ENCODE data around the gene CHSY3.

The CHSY3 gene

DNA sequence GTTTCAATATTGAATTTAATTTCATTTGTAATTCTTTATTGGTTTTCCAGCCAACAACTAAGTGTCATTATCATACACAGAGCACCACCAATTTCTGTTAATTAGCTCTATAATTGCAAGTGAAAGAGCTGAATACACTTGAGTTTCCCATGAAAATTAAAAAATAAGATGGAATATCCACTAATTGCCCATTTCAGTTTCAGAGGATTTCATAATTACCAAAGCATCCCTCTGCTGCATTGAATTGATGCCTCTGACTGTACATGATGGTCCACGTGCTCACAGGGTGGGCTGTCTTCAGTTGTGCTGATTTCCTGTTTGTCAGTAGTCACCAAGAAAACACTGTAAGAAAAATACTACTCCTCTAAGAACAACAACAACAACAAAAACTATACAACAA, 163.8 kb downstream of the CHSY3 start:
- TF ChIP-seq, protein P1, sequence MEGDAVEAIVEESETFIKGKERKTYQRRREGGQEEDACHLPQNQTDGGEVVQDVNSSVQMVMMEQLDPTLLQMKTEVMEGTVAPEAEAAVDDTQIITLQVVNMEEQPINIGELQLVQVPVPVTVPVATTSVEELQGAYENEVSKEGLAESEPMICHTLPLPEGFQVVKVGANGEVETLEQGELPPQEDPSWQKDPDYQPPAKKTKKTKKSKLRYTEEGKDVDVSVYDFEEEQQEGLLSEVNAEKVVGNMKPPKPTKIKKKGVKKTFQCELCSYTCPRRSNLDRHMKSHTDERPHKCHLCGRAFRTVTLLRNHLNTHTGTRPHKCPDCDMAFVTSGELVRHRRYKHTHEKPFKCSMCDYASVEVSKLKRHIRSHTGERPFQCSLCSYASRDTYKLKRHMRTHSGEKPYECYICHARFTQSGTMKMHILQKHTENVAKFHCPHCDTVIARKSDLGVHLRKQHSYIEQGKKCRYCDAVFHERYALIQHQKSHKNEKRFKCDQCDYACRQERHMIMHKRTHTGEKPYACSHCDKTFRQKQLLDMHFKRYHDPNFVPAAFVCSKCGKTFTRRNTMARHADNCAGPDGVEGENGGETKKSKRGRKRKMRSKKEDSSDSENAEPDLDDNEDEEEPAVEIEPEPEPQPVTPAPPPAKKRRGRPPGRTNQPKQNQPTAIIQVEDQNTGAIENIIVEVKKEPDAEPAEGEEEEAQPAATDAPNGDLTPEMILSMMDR (IDR thresholded peaks at IDR 0.05): no peak
- no peak overlapping the region for H3K27ac ChIP-seq

DNA sequence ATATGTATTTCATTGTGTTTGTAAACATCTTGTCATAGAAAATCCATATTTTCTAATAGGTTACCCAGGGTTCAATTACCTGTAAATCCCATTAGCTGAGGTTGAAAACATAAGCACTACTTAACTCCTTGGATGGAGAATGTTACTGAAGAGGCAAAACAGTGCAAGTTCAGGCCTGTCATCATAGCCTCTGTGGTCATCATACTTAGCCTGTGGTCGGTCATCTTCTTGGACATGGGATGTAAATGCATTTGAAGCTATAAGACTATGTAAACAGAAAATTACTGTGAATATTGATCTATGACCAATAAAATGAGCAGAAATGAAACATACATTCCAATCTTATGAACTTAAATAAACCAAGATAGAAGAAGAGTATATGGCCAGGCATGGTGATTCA, 164.7 kb downstream of the CHSY3 start:
- no peak overlapping the region for H3K27ac ChIP-seq
- TF ChIP-seq, protein P1 (IDR thresholded peaks at IDR 0.05): no peak
- TF ChIP-seq ZFX (IDR thresholded peaks at IDR 0.05; ENCODE audit: borderline replicate concordance): no peak

DNA sequence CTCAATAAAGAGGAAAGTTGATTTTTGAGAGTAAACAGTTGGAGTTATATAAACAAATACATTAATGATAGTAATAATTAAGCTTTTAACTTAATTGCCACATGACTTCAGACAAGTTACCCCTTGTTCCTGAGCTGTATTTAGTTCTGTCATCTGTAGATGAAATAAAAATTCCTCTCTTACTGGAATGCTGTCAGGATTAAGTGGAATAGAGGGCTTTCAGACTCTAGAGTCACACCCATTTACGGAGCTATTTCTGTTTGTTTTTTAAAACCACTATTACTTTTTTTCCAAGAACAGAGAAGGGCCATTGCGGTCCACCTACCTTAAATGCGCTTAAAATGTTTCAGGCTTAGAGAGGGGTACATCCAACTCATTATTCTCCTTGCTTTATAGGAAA, 170.6 kb downstream of the CHSY3 start:
- H3K27ac ChIP-seq: no peak overlapping the region
- TF ChIP-seq, protein P1 (IDR thresholded peaks at IDR 0.05): no peak

DNA sequence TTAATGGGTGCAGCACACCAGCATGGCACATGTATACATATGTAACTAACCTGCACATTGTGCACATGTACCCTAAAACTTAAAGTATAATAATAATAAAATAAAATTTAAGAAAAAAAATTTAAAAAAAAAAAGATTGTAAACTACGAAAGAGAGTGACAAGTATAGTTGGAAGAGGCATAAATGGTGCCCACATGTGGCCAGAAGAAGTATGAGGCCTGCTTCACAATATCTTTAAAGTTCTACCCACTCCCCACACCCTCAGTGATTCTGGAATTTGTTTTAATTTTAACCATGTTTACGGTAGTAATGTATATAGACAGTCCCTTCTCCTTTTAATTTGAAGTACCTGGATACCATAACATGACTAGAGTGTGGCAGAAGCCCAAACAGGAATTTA, 172.7 kb downstream of the CHSY3 start:
- no peak for TF ChIP-seq ZFX (IDR thresholded peaks at IDR 0.05; ENCODE audit: borderline replicate concordance)
- TF ChIP-seq, protein P1 (IDR thresholded peaks at IDR 0.05): peak; percentile 13; the same call in 1 of the 2 replicates
- no peak overlapping the region for H3K27ac ChIP-seq

DNA sequence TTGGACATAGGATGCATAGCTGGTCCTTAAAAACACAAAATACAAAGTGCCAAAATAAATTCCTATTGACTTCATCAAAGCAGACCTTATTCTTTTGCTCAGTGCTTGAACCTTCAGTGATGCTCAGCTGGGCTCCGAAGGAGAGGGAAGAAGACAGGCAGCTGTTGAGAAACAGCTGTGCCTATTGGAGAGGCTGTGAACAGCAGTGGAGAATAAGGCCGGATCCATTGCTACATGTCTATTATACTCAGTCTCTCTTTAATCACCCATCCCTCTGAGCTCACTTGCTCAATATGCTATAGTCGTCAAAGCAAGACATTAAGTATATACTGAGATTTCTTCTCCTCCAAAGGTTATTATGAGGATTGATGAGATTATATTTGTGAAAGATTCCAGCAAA, 174.4 kb downstream of the CHSY3 start:
- no peak overlapping the region for H3K27ac ChIP-seq
- TF ChIP-seq ZFX (IDR thresholded peaks at IDR 0.05; ENCODE audit: borderline replicate concordance): no peak
- TF ChIP-seq, protein P1 (IDR thresholded peaks at IDR 0.05): no peak

DNA sequence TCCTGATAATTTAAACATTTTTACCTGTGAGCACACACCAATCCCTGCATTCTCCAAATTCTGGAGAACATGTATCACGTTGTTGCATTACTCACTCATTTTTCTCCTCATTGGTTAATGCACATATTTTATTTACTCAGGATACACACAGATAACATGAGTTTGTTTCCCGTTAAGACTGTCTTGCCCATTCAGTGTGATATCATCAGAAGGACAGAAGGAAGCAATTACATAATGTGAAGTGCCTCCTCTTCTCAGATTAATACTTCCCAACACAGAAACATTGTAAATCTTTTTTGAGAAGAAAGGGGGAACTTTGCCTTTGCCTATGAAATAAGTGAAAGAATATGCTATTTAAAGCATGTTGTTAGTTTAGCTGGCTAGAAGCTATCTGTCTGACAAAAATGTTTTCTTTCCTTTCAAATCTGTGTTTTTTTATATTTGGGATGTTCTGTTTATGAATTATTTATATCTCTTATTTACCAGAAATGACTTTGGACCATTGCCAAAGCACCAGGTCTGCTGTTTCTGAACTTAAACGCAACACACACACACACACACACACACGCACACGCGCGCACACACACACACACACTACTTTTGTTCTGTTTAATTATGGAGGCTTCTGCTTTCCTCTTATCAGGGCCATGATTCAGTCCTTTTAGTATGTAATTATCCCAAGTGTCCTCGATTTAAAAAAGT, 186.5 kb downstream of the CHSY3 start:
- H3K27ac ChIP-seq: no peak overlapping the region
- TF ChIP-seq, protein P1 (IDR thresholded peaks at IDR 0.05): no peak
- TF ChIP-seq ZFX (IDR thresholded peaks at IDR 0.05; ENCODE audit: borderline replicate concordance): no peak

DNA sequence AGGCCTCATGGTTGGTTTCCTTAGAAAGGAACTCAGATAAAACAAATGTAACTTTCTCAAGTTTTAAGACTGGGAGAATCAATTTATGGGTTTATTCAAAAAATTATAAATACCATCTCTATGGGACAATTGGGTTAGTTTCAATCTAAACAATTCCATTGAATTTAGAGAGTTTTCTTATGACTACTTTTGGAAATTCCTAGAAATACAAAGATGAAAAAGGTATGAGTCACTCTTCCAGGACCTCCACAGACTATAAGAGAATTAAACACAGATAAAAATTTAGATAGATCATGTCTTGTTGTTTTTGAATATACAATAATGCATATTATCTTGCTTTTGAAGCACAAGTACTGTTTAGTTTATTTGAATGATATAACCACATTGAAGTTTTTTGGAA, 188.7 kb downstream of the CHSY3 start:
- TF ChIP-seq ZFX (IDR thresholded peaks at IDR 0.05; ENCODE audit: borderline replicate concordance): no peak
- TF ChIP-seq, protein P1 (IDR thresholded peaks at IDR 0.05): no peak
- H3K27ac ChIP-seq: no peak overlapping the region

Measured in 22Rv1 (cell line).